ENCODE data around the gene HSPA5.

GRCh38 chr9:125227761-125228160, 13.4 kb downstream of the HSPA5 start:
- no peak for TF ChIP-seq EZH2phosphoT487 (IDR thresholded peaks at IDR 0.05; ENCODE audit: borderline replicate concordance, low read length)
- no peak for TF ChIP-seq CTCF (IDR thresholded peaks at IDR 0.05; ENCODE audit: low read depth, low read length, poor library complexity, severe bottlenecking)

All from DOHH2 (cell line).